H9 (cell line): ENCODE results near the gene MORN1. TPM values are rescaled to one million over a fixed set of nuclear protein-coding genes. Genes with fewer than 3 reads are reported as not detected.

Experiments used
- DNase-seq: peaks from one replicate; pipeline ENCODE4 v3.0.0-alpha.2; 2017
- H2AFZ ChIP-seq: one replicate; pipeline ENCODE4 v1.6.1; 2013; ENCODE audit warnings: mild to moderate bottlenecking, low read length, control low read depth, moderate library complexity
- H2AK5ac ChIP-seq: 2 replicates; pipeline ENCODE4 v1.6.1; 2013; ENCODE audit warnings: low read length, control low read depth, mixed read lengths; ENCODE audit not compliant: insufficient read length
- H2BK120ac ChIP-seq: one replicate; pipeline ENCODE4 v1.6.1; 2013; ENCODE audit warnings: low read depth, mild to moderate bottlenecking, low read length, control low read depth, inconsistent platforms; ENCODE audit not compliant: poor library complexity, severe bottlenecking
- H2BK12ac ChIP-seq: 2 replicates; pipeline ENCODE4 v1.6.1; 2013; ENCODE audit warnings: low read length, control low read depth, mixed read lengths, low read depth; ENCODE audit not compliant: insufficient read length
- H2BK15ac ChIP-seq: 2 replicates; pipeline ENCODE4 v1.6.1; 2013; ENCODE audit warnings: low read depth, low read length, control low read depth
- H2BK20ac ChIP-seq: one replicate; pipeline ENCODE4 v1.6.1; 2013; ENCODE audit warnings: low read depth, mild to moderate bottlenecking, low read length, control low read depth, inconsistent platforms; ENCODE audit not compliant: poor library complexity, severe bottlenecking
- H2BK5ac ChIP-seq: 2 replicates; pipeline ENCODE4 v1.6.1; 2013; ENCODE audit warnings: low read length, control low read depth, mixed read lengths; ENCODE audit not compliant: insufficient read length
- H3K14ac ChIP-seq: 2 replicates; pipeline ENCODE4 v1.6.1; 2013; ENCODE audit warnings: low read length, control low read depth; ENCODE audit not compliant: insufficient read depth
- H3K18ac ChIP-seq: 2 replicates; pipeline ENCODE4 v1.6.1; 2013; ENCODE audit warnings: low read depth, mild to moderate bottlenecking, mixed read lengths, low read length, control low read depth; ENCODE audit not compliant: insufficient read length
- H3K23ac ChIP-seq: 2 replicates; pipeline ENCODE4 v1.6.1; 2013; ENCODE audit warnings: low read length, control low read depth, mixed read lengths, low read depth; ENCODE audit not compliant: insufficient read length
- H3K23me2 ChIP-seq: 2 replicates; pipeline ENCODE4 v1.6.1; 2013; ENCODE audit warnings: low read depth, mild to moderate bottlenecking, mixed read lengths, low read length, control low read depth; ENCODE audit not compliant: insufficient read length, poor library complexity, severe bottlenecking
- H3K27ac ChIP-seq: 2 replicates; pipeline ENCODE4 v1.5.1; 2013; ENCODE audit warnings: low read length, control low read depth, mixed read lengths, low read depth; ENCODE audit not compliant: insufficient read length
- H3K27me3 ChIP-seq: 2 replicates; pipeline ENCODE4 v1.6.1; 2013; ENCODE audit warnings: low read length, control low read depth, inconsistent platforms; ENCODE audit not compliant: insufficient read depth
- H3K4ac ChIP-seq: 2 replicates; pipeline ENCODE4 v1.6.1; 2013; ENCODE audit warnings: low read depth, mild to moderate bottlenecking, control low read depth, inconsistent platforms, low read length, moderate library complexity
- H3K4me1 ChIP-seq: 2 replicates; pipeline ENCODE4 v1.6.1; 2013; ENCODE audit warnings: low read length, control low read depth, inconsistent platforms; ENCODE audit not compliant: insufficient read depth
- H3K4me2 ChIP-seq: 2 replicates; pipeline ENCODE4 v1.6.1; 2013; ENCODE audit warnings: low read length, control low read depth, mixed read lengths; ENCODE audit not compliant: insufficient read length, insufficient read depth
- H3K56ac ChIP-seq: 2 replicates; pipeline ENCODE4 v1.6.1; 2013; ENCODE audit warnings: low read depth, mild to moderate bottlenecking, mixed read lengths, low read length, control low read depth; ENCODE audit not compliant: insufficient read length
- H3K79me1 ChIP-seq: 2 replicates; pipeline ENCODE4 v1.6.1; 2013; ENCODE audit warnings: low read depth, mild to moderate bottlenecking, moderate library complexity, low read length, control low read depth, inconsistent platforms; ENCODE audit not compliant: insufficient read depth, poor library complexity, severe bottlenecking
- H3K79me2 ChIP-seq: 2 replicates; pipeline ENCODE4 v1.6.1; 2013; ENCODE audit warnings: low read length, control low read depth, inconsistent platforms; ENCODE audit not compliant: insufficient read depth
- H3K9ac ChIP-seq: 2 replicates; pipeline ENCODE4 v1.6.1; 2013; ENCODE audit warnings: low read length, control low read depth, mixed read lengths; ENCODE audit not compliant: insufficient read length; ENCODE audit errors: extremely low read depth
- H3K9me3 ChIP-seq: one replicate; pipeline ENCODE4 v1.6.1; 2013; ENCODE audit warnings: low read depth, low read length, inconsistent platforms; ENCODE audit not compliant: control insufficient read depth
- H3T11ph ChIP-seq: one replicate; pipeline ENCODE4 v1.6.1; 2013; ENCODE audit warnings: mild to moderate bottlenecking, low read length, control low read depth, inconsistent platforms
- H4K20me1 ChIP-seq: one replicate; pipeline ENCODE4 v1.6.1; 2013; ENCODE audit not compliant: control insufficient read depth, insufficient read length, insufficient read depth
- H4K5ac ChIP-seq: 2 replicates; pipeline ENCODE4 v1.6.1; 2013; ENCODE audit warnings: low read depth, mild to moderate bottlenecking, mixed read lengths, low read length, control low read depth; ENCODE audit not compliant: insufficient read length
- H4K8ac ChIP-seq: replicated peaks from 2 replicates; pipeline ENCODE4 v1.6.1; 2013; ENCODE audit warnings: low read length, control low read depth, mixed read lengths, low read depth; ENCODE audit not compliant: insufficient read length
- H4K91ac ChIP-seq: 2 replicates; pipeline ENCODE4 v1.6.1; 2013; ENCODE audit warnings: low read depth, mild to moderate bottlenecking, moderate library complexity, mixed read lengths, low read length, control low read depth; ENCODE audit not compliant: insufficient read length
- H3K27ac Mint-ChIP-seq, 3 experiments: 2 replicates in 2 of 3; 3 replicates in 1 of 3; pipeline ENCODE4 v1.8.0; 2020 to 2021; ENCODE audit warnings: mixed read lengths in 3 of 3, mild to moderate bottlenecking in 1 of 3, moderate library complexity in 1 of 3
- H3K27me3 Mint-ChIP-seq: 2 replicates; pipeline ENCODE4 v1.8.0; 2021; ENCODE audit warnings: low read depth, mild to moderate bottlenecking, moderate library complexity, mixed read lengths
- H3K36me3 Mint-ChIP-seq, 3 experiments: 2 replicates in 2 of 3; 3 replicates in 1 of 3; pipeline ENCODE4 v1.8.0; 2020 to 2021; ENCODE audit warnings: low read depth in 3 of 3, mixed read lengths in 3 of 3; ENCODE audit not compliant: insufficient read depth in 1 of 3
- H3K4me1 Mint-ChIP-seq, 2 experiments: 2 replicates each; pipeline ENCODE4 v1.8.0; 2020; ENCODE audit warnings: mixed read lengths in 2 of 2
- H3K4me3 Mint-ChIP-seq, 2 experiments: 2 replicates in 1 of 2; 3 replicates in 1 of 2; pipeline ENCODE4 v1.8.0; 2020 to 2021; ENCODE audit warnings: mild to moderate bottlenecking in 2 of 2, mixed read lengths in 2 of 2, moderate library complexity in 1 of 2
- H3K9me3 Mint-ChIP-seq, 2 experiments: 2 replicates in 1 of 2; 3 replicates in 1 of 2; pipeline ENCODE4 v1.8.0; 2020; ENCODE audit warnings: mild to moderate bottlenecking in 2 of 2, mixed read lengths in 2 of 2, moderate library complexity in 1 of 2
- CTCF ChIP-seq: fragments of 200-600 bp; sonication (generic); conservative IDR thresholded peaks from 3 replicates; pipeline ENCODE4 v1.8.0; 2021; ENCODE audit warnings: antibody characterized with exemption, mild to moderate bottlenecking
- WGBS: extraction: QIAGEN DNeasy Blood & Tissue Kit; methylation state at CpG from one replicate; pipeline ENCODE4 v1.1.7; 2013; ENCODE audit warnings: missing lambda C conversion rate, low lambda C conversion rate, mixed read lengths; ENCODE audit not compliant: insufficient read length; ENCODE audit errors: extremely low coverage; 5-methylcytosine and 5-hydroxymethylcytosine counted together
- total RNA-seq: library from RNA; stranded (reverse); gene quantifications from 2 replicates; pipeline ENCODE4 v1.2.1, GENCODE V29; 2021

The MORN1 gene
- total RNA-seq, 1 experiment from 2014 or later: 12.7 TPM

DNA sequence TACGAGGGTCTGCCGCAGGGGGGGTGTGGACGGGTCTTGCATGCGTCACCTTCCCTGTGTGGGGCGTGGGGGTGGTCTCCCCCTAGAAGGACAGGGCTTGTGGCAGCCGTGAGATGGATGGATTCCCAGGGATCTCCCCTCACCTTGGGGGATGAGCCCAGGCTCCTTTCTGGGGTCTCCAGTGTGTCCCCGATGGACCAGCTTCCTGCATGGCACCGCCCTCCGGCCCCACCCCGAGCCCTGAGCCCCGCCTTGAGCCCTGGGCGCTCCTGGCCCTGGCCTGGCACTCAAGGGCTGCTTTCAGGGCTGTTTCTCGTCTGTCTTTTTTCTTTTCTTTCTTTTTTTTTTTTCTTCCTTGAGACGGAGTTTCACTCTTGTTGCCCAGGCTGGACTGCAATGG lies 103.7 kb downstream of the MORN1 start:
- no peak overlapping the region for H2BK20ac ChIP-seq

More for the DNA sequence above, 103.7 kb downstream of the MORN1 start:
- Histone ChIP-seq H3K9me3 (no peaks in the 10 kb centered on the region), H3K23ac (no peak overlapping the region), H3K9ac (no peak overlapping the region), H2AK5ac (no peak overlapping the region), H4K20me1 (peaks cover 3% of the 10 kb centered on the region), H3K14ac (no peak overlapping the region), H3K4me2 (no peak overlapping the region), H3K4ac (no peak overlapping the region), H2BK15ac (no peak overlapping the region), H4K5ac (no peak overlapping the region), H3K23me2 (no peaks in the 10 kb centered on the region), H2BK12ac (no peak overlapping the region), H3K4me1 (no peaks in the 10 kb centered on the region; the same call in 1 of the 2 replicates), H3K27ac (no peak overlapping the region), H2AFZ (no peak overlapping the region), H3K79me1 (peaks cover 5% of the 10 kb centered on the region), H3T11ph (no peak overlapping the region), H2BK120ac (no peak overlapping the region), H3K18ac (no peak overlapping the region), H3K27me3 (no peaks in the 10 kb centered on the region), H3K56ac (no peak overlapping the region), H3K79me2 (peaks cover 23% of the 10 kb centered on the region; the same call in 1 of the 2 replicates), H4K8ac (no peak overlapping the region), H2BK5ac (no peak overlapping the region), H4K91ac (no peak overlapping the region)
- H3K4me1 Mint-ChIP-seq: peaks cover 20 to 40% of the 10 kb centered on the region in 2 experiments
- no peaks in the 10 kb centered on the region; a peak in 1 of 5 replicates for H3K9me3 Mint-ChIP-seq
- H3K27ac Mint-ChIP-seq: no peak overlapping the region; a peak in 1 of 7 replicates
- no peak overlapping the region for H3K4me3 Mint-ChIP-seq
- no peak for DNase-seq
- H3K36me3 Mint-ChIP-seq: peaks cover 0 to 4% (median 3%) of the 10 kb centered on the region in 3 experiments; a peak in 2 of 7 replicates
- WGBS: no CpG with 5 or more reads among the region's 14 CpGs
- no peak for TF ChIP-seq CTCF
- no peaks in the 10 kb centered on the region; the same call in 1 of the 2 replicates for H3K27me3 Mint-ChIP-seq
